Measurements from ENCODE around the gene UBR4.

UBR4 gene

DNA sequence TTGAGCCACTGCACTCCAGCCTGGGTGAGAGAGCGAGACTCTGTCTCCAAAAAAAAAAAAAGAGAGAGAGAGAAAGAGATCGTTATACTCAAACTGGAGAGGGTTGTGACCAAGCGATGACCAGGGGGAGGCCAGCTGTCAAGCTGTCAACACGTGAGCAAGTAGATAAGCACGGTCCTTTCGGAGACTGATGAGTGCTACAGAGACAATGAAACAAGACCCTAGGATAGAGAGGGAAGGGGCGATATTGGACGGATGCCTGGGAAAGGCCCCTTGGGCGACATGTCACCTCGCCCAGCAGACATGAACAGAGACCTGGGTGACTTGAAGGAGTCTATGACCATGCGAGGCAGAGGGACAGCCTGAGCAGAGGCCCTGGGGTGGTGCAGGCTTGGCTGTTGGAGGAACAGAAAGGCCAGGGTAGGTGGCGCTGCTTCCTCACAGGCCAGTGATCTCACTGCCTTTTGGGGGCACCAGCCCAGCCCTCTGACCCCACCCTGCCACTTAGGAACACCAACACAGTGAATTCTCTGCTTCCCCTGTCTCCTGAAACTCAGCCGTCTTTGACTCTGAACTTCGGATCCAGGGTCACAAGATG, 152.8 kb downstream of the UBR4 start:
- Histone ChIP-seq H3K36me3 (no peaks in the 10 kb centered on the region), H3K27me3 (no peaks in the 10 kb centered on the region), H3K4me3 (ENCODE audit: low read depth, low read length) (no peak overlapping the region), H3K9me3 (no peaks in the 10 kb centered on the region), H3K4me1 (no peaks in the 10 kb centered on the region)
- no peak for DNase-seq
- TF ChIP-seq, protein P1, sequence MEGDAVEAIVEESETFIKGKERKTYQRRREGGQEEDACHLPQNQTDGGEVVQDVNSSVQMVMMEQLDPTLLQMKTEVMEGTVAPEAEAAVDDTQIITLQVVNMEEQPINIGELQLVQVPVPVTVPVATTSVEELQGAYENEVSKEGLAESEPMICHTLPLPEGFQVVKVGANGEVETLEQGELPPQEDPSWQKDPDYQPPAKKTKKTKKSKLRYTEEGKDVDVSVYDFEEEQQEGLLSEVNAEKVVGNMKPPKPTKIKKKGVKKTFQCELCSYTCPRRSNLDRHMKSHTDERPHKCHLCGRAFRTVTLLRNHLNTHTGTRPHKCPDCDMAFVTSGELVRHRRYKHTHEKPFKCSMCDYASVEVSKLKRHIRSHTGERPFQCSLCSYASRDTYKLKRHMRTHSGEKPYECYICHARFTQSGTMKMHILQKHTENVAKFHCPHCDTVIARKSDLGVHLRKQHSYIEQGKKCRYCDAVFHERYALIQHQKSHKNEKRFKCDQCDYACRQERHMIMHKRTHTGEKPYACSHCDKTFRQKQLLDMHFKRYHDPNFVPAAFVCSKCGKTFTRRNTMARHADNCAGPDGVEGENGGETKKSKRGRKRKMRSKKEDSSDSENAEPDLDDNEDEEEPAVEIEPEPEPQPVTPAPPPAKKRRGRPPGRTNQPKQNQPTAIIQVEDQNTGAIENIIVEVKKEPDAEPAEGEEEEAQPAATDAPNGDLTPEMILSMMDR (IDR thresholded peaks at IDR 0.05; ENCODE audit: low read depth, low read length) = no peak

DNA sequence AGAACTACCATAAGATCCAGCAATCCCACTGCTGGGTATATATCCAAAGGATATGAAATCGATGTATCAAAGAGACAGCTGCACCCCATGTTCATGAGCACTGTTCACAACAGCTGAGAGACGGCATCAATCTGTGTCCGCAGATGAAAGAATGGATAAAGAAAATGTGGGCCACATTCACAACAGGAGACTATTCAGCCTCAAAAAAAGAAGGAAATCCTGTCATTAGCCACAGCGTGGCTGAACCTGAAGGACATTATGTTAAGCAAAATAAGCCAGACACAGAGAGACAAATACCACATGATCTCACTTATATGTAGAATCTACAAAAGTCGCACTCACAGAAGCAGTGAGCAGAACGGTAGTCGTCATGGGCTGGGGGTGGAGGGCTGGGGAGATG, 154.4 kb downstream of the UBR4 start:
- no peak for DNase-seq
- Histone ChIP-seq H3K4me3 (ENCODE audit: low read depth, low read length) (no peak overlapping the region), H3K9me3 (no peaks in the 10 kb centered on the region), H3K27me3 (no peaks in the 10 kb centered on the region), H3K4me1 (no peaks in the 10 kb centered on the region), H3K36me3 (no peaks in the 10 kb centered on the region)
- TF ChIP-seq, protein P1 (IDR thresholded peaks at IDR 0.05; ENCODE audit: low read depth, low read length) = no peak

DNA sequence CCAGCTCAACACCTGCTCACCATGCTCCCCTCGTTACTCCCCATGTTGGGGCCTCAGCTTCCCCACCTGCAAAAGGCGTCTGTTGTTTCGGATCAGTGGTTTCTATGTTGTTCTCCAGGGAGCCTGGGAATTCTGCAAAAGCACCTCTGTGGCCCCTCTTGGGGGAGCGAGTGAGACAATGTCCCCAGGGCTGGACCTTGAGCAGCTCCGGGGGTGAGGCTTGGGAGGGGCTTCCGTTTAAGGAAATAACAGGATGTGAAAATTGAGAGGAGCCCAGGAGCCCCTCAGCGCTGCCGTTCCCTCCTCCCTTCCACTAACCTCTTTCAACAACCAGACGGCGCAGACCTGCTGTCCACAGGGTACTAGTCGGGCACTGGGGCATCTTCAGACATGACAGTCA, 155.1 kb downstream of the UBR4 start:
- Histone ChIP-seq H3K36me3 (no peaks in the 10 kb centered on the region), H3K27me3 (no peaks in the 10 kb centered on the region), H3K9me3 (no peaks in the 10 kb centered on the region), H3K4me3 (ENCODE audit: low read depth, low read length) (no peak overlapping the region), H3K4me1 (no peaks in the 10 kb centered on the region)
- TF ChIP-seq, protein P1 (IDR thresholded peaks at IDR 0.05; ENCODE audit: low read depth, low read length) = no peak
- DNase-seq = no peak

DNA sequence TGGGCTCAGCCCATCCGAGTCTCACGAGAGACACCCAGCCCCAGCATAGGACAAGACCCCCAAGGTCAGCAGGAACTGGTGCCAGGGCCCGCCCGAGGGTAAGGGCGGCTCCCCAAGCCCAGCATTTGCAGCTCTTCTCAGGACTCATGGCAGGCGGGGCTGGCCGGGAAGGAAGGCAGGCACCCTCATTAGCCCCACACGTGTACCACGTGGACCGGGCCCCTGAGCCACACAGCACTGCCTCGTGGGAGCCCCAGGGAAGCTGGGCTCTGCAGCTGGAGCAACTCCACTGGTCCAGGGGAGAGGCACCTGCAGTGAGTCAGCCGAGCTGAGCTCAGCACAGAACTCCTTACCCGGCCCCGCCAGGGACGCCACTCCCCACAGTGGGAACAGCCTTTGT, 155.8 kb downstream of the UBR4 start:
- H3K4me1 ChIP-seq = no peaks in the 10 kb centered on the region
- no peaks in the 10 kb centered on the region for H3K27me3 ChIP-seq
- no peaks in the 10 kb centered on the region for H3K9me3 ChIP-seq
- TF ChIP-seq, protein P1 (IDR thresholded peaks at IDR 0.05; ENCODE audit: low read depth, low read length) = no peak
- no peak overlapping the region for H3K4me3 ChIP-seq (ENCODE audit: low read depth, low read length)
- DNase-seq = no peak
- H3K36me3 ChIP-seq = no peaks in the 10 kb centered on the region

DNA sequence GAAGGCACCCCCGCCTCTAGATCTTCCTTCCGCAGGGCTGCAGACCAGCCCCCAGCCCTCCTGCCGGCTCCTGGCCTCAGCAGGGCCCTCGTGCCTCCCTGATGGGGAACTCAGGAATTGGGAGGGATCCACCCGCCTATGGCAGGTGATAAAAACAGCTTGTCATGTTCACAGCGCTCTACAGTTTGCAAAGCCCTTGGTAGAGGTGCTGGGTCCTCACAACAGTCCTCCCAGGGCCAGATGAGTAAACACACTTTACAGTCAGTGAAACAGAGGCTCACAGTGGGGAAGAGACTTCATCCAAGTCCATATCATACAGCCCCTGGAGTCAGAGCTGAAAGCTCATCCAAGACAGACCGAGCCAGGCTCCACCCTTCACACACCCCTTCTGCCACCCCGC, 156.6 kb downstream of the UBR4 start:
- Histone ChIP-seq H3K4me1 (no peaks in the 10 kb centered on the region), H3K36me3 (no peaks in the 10 kb centered on the region)
- DNase-seq = no peak

DNA sequence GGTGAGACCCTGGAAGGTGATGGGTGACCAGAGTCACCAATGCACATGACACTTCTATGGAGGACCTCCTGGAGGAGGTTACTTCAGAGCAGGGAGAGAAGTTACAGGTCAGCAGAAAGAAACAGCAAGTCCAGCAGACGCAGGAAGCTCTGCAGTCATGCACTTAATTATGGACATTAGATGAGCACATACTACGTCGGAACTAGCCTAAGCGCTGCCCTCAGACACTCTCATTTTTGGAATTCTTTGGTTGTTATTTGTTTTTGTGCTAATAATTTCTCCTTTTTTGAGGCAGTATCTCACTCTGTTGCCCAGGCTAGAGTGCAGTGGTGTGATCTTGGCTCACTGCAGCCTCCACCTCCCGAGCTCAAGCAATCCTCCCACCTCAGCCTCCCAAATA, 160.3 kb downstream of the UBR4 start:
- Histone ChIP-seq H3K36me3 (no peaks in the 10 kb centered on the region), H3K4me3 (ENCODE audit: low read depth, low read length) (no peak overlapping the region), H3K9me3 (no peaks in the 10 kb centered on the region), H3K4me1 (no peaks in the 10 kb centered on the region), H3K27me3 (no peaks in the 10 kb centered on the region)
- no peak for DNase-seq
- TF ChIP-seq, protein P1 (IDR thresholded peaks at IDR 0.05; ENCODE audit: low read depth, low read length) = no peak

More for the DNA sequence above, 156.6 kb downstream of the UBR4 start:
- no peaks in the 10 kb centered on the region for H3K27me3 ChIP-seq
- no peak overlapping the region for H3K4me3 ChIP-seq (ENCODE audit: low read depth, low read length)
- TF ChIP-seq, protein P1 (IDR thresholded peaks at IDR 0.05; ENCODE audit: low read depth, low read length) = no peak
- H3K9me3 ChIP-seq = no peaks in the 10 kb centered on the region
